Panc1 (cell line): Measurements from ENCODE around the gene KCNC3. TPM values are rescaled to one million over a fixed set of nuclear protein-coding genes. Genes with fewer than 3 reads are reported as not detected.

Experiments
- ATAC-seq: fragments of 200-7000 bp; cut with Tn5 transposase; 2 replicates; pipeline ENCODE4 v1.9.1; 2020; ENCODE audit warnings: mild to moderate bottlenecking, moderate library complexity
- BruUV-seq: library from RNA; stranded (reverse); fragments of 400-500 nt; replicated peaks from 2 replicates; lab custom pipeline; 2021; lab: Mats Ljungman, UMichigan
- CTCF ChIA-PET: fragments of 300-600 bp; sonication (Branson Sonifier 250); formaldehyde crosslinking; loops from one replicate; lab custom pipeline; 2022; ENCODE audit warnings: antibody characterized with exemption; lab: Charles Lee
- POLR2A ChIA-PET: fragments of 300-600 bp; sonication (Branson Sonifier 250); formaldehyde crosslinking; loops from one replicate; lab custom pipeline; 2022; ENCODE audit warnings: antibody characterized with exemption; lab: Charles Lee
- DNase-seq: peaks from one replicate; pipeline ENCODE4 v3.0.0-alpha.2; 2010; ENCODE audit warnings: low read depth, low spot score
- H3K27ac ChIP-seq: 2 replicates; pipeline ENCODE4 v1.5.1; 2011; ENCODE audit warnings: mild to moderate bottlenecking, low read length, inconsistent platforms
- H3K27me3 ChIP-seq: fragments of 200-500 bp; sonication (Bioruptor generic); 2 replicates; pipeline ENCODE4 v1.6.0; 2014; ENCODE audit warnings: low read length, inconsistent platforms; ENCODE audit not compliant: control insufficient read depth, insufficient read depth
- H3K36me3 ChIP-seq: fragments of 200-500 bp; sonication (Bioruptor generic); 2 replicates; pipeline ENCODE4 v1.5.1; 2014; ENCODE audit warnings: inconsistent platforms, mild to moderate bottlenecking, low read length, moderate library complexity; ENCODE audit not compliant: control insufficient read depth, insufficient read depth
- H3K4me1 ChIP-seq: 2 replicates; pipeline ENCODE4 v1.5.1; 2011; ENCODE audit warnings: inconsistent platforms, mild to moderate bottlenecking, low read length, moderate library complexity; ENCODE audit not compliant: control insufficient read depth, insufficient read depth
- H3K4me3 ChIP-seq, 2 experiments: 2 replicates each; pipeline ENCODE4 v1.5.1; 2011 to 2012; ENCODE audit warnings: low read depth in 2 of 2, low read length in 2 of 2, mild to moderate bottlenecking in 2 of 2, inconsistent platforms in 1 of 2, moderate library complexity in 1 of 2
- H3K9me3 ChIP-seq: fragments of 200-500 bp; sonication (Bioruptor generic); 2 replicates; pipeline ENCODE4 v1.5.1; 2014; ENCODE audit warnings: low read depth, mild to moderate bottlenecking, inconsistent platforms, low read length, moderate library complexity; ENCODE audit not compliant: control insufficient read depth, insufficient read depth
- POLR2AphosphoS5 ChIP-seq: IDR thresholded peaks from 2 replicates; pipeline ENCODE4 v1.6.1; 2012; ENCODE audit warnings: mild to moderate bottlenecking, low read depth, low read length, moderate library complexity
- REST ChIP-seq, 2 experiments: IDR thresholded peaks; 2 replicates each; pipeline ENCODE4 v1.6.1; 2011 to 2012; ENCODE audit warnings: low read depth in 2 of 2, control low read depth in 1 of 2, low read length in 1 of 2, mild to moderate bottlenecking in 1 of 2, moderate library complexity in 1 of 2; ENCODE audit not compliant: insufficient read depth in 1 of 2
- SIN3A ChIP-seq: IDR thresholded peaks from 2 replicates; pipeline ENCODE4 v1.6.1; 2012; ENCODE audit warnings: low read depth, mild to moderate bottlenecking, low read length, moderate library complexity, borderline replicate concordance; ENCODE audit not compliant: insufficient read depth
- TCF7L2 ChIP-seq: IDR thresholded peaks from 2 replicates; pipeline ENCODE4 v1.6.1; 2011; ENCODE audit warnings: mild to moderate bottlenecking, low read depth, low read length, inconsistent platforms
- in situ Hi-C: cut with HindIII; loops from 2 replicates; pipeline ENCODE4 v1.10.0; 2016; ENCODE audit warnings: low sequenced_read_pairs, low pct_unique_long_range_greater_than_20kb
- intact Hi-C: fragments of 100-400 bp; cut with micrococcal nuclease; formaldehyde crosslinking; loops from one replicate; pipeline ENCODE4 v1.10.0; 2022; ENCODE audit not compliant: unreplicated experiment
- total RNA-seq: library from RNA; stranded (reverse); gene quantifications from one replicate; pipeline ENCODE4 v1.2.1, GENCODE V29; 2021; ENCODE audit not compliant: unreplicated experiment
- TF ChIP-seq, protein P1 (sequence below): fragments of 450-650 bp; IDR thresholded peaks from 2 replicates; pipeline ENCODE4 v1.5.1; 2017; ENCODE audit warnings: mild to moderate bottlenecking

The KCNC3 gene
- total RNA-seq, 1 experiment from 2014 or later = 10.8 TPM

DNA sequence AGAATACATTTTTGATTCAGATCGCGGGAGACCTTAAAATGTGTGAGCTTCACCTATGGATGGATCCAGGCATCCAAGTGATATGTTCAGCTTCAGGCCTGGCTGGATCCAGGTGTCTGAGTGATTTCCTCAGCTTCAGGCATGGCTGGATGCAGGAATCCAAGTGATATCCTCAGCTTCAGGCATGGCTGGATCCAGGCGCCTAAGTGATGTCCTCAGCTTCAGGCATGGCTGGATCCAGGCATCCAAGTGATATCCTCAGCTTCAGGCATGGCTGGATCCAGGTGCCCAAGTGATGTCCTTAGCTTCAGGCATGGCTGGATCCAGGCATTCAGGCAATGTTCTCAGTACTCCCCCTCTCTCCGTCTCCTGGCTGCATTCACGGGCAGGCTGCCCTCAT, 60.7 kb downstream of the KCNC3 start:
- CTCF ChIA-PET = no interaction called here
- Histone ChIP-seq H3K4me1 (no peaks in the 10 kb centered on the region), H3K27ac (no peak overlapping the region), H3K27me3 (no peaks in the 10 kb centered on the region), H3K4me3 (no peak overlapping the region), H3K36me3 (no peaks in the 10 kb centered on the region), H3K9me3 (no peaks in the 10 kb centered on the region)
- DNase-seq (no peak), ATAC-seq (no peak)
- BruUV-seq = no TSS peak
- in situ Hi-C loops = no loop called here
- TF ChIP-seq, protein P1, sequence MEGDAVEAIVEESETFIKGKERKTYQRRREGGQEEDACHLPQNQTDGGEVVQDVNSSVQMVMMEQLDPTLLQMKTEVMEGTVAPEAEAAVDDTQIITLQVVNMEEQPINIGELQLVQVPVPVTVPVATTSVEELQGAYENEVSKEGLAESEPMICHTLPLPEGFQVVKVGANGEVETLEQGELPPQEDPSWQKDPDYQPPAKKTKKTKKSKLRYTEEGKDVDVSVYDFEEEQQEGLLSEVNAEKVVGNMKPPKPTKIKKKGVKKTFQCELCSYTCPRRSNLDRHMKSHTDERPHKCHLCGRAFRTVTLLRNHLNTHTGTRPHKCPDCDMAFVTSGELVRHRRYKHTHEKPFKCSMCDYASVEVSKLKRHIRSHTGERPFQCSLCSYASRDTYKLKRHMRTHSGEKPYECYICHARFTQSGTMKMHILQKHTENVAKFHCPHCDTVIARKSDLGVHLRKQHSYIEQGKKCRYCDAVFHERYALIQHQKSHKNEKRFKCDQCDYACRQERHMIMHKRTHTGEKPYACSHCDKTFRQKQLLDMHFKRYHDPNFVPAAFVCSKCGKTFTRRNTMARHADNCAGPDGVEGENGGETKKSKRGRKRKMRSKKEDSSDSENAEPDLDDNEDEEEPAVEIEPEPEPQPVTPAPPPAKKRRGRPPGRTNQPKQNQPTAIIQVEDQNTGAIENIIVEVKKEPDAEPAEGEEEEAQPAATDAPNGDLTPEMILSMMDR = no peak
- TF ChIP-seq TCF7L2 = no peak
- no peak for TF ChIP-seq SIN3A
- no peak for TF ChIP-seq REST (IDR thresholded peaks at IDR 0.05; ENCODE audit: insufficient read depth in 1 of 2, low read depth in 2 of 2, low read length in 1 of 2)
- intact Hi-C loops = no loop called here
- POLR2A ChIA-PET = no interaction called here

- in situ Hi-C loops (no loop called here), intact Hi-C loops (no loop called here)
- DNase-seq (no peak), ATAC-seq (no peak)
- Histone ChIP-seq H3K27ac (no peak overlapping the region), H3K4me3 (no peak overlapping the region), H3K27me3 (no peaks in the 10 kb centered on the region), H3K4me1 (no peaks in the 10 kb centered on the region), H3K9me3 (no peaks in the 10 kb centered on the region), H3K36me3 (no peaks in the 10 kb centered on the region)
- TF ChIP-seq SIN3A (no peak), REST (IDR thresholded peaks at IDR 0.05; ENCODE audit: insufficient read depth in 1 of 2, low read depth in 2 of 2, low read length in 1 of 2) (no peak), POLR2AphosphoS5 (no peak), TCF7L2 (no peak)
- TF ChIP-seq, protein P1 = no peak
- ChIA-PET POLR2A (no interaction called here), CTCF (no interaction called here)
- BruUV-seq = no TSS peak
These were observed 61.1 kb downstream of the KCNC3 start for GRCh38 chr19:50268041-50268440.
